GM10266 (cell line): ENCODE measurements around the gene CCDC92.

Experiments used
- DNase-seq: peaks from one replicate; pipeline ENCODE4 v3.0.0; 2012; ENCODE audit errors: extremely low spot score
- TF ChIP-seq, protein P1 (sequence below): IDR thresholded peaks from 2 replicates; pipeline ENCODE4 v1.5.1; 2012; ENCODE audit warnings: mild to moderate bottlenecking, low read depth; ENCODE audit not compliant: control insufficient read depth, insufficient read depth; ENCODE audit errors: missing control alignments

CCDC92 gene

DNA sequence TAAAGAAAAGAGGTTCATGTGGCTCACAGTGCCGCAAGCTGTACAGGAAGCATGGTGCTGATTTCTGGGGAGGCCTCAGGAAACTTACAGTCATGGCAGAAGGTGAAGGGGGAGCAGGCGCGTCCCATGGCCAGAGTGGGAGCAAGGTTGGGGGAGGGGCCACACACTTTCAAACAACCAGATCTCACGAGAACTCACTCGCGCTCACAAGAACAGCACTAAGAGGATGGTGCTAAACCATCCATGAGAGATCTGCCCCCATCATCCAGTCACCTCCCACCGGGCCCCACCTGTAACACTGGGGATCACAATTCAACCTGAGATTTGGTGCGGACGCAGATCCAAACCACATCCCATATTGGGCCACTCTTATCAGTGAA, 80.5 kb downstream of the CCDC92 start:
- TF ChIP-seq, protein P1, sequence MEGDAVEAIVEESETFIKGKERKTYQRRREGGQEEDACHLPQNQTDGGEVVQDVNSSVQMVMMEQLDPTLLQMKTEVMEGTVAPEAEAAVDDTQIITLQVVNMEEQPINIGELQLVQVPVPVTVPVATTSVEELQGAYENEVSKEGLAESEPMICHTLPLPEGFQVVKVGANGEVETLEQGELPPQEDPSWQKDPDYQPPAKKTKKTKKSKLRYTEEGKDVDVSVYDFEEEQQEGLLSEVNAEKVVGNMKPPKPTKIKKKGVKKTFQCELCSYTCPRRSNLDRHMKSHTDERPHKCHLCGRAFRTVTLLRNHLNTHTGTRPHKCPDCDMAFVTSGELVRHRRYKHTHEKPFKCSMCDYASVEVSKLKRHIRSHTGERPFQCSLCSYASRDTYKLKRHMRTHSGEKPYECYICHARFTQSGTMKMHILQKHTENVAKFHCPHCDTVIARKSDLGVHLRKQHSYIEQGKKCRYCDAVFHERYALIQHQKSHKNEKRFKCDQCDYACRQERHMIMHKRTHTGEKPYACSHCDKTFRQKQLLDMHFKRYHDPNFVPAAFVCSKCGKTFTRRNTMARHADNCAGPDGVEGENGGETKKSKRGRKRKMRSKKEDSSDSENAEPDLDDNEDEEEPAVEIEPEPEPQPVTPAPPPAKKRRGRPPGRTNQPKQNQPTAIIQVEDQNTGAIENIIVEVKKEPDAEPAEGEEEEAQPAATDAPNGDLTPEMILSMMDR, result no peak
- DNase-seq, result no peak

DNA sequence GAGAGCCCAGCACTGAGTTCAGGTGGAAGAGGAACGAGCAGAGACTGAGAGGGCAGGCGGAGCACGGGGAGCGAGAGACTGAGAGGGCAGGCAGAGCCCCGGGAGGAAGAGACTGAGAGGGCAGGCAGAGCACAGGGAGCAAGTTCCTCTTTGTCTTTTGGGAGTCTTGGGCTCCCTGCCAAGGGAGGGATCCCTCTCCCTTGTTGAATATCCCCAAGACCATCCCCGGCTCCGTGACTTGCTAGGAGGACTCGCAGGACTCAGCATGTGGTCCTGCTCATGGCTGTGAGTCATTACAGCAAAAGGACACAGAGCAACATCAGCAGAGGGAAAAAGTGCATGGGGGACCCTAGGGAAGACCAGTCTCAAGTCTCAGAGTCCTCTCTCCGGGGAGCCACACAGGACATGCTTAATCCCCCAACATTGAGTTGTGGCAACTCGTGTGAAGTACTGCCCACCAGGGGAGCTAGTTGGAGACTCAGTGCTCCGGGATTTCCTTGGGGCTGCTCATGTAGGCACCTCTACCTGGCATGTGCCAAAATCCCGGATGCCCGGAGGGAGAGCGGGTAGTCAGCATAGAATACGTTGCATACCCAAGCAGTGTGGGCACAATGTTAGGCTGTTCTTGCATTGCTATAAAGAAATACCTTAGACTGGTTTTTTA, 81.0 kb downstream of the CCDC92 start:
- no peak for DNase-seq
- TF ChIP-seq, protein P1, result no peak

DNA sequence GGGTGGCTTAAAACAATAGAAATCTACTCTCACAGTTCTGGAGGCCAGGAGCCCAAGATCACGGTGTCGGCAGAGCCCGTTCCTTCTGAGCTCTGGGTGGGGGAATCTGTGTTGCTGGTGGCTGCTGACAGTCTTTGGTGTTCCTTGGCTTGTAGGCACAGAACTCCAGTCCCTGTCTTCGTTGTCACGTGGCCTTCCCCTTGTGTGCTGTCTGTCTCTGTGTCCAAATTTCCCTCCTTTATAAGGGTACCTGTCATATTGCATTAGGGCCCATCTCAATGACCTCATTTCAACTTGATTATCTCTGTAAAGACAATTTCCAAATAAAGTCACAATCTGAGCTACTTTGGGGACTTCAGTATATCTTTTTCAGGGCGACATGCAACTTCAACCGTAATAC, 81.6 kb downstream of the CCDC92 start:
- TF ChIP-seq, protein P1, result no peak
- no peak for DNase-seq

DNA sequence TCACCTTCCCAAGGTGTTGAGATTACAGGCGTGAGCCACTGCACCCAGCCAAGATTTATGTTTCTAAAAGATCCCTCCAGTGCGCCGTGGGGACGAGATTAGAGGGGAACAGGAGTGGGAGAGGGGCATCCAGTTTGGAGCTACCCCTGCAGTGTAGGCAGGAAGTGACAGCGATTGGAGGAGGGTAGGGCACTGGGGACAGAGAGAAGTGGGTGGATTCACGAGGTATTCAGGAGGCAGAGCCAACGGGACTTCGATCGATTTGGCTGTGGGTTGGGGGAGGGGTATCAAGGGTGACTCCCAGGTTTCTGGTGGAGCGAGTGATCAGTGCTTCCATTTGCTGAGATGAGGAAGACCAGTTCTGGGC, 82.1 kb downstream of the CCDC92 start:
- TF ChIP-seq, protein P1, result no peak

DNA sequence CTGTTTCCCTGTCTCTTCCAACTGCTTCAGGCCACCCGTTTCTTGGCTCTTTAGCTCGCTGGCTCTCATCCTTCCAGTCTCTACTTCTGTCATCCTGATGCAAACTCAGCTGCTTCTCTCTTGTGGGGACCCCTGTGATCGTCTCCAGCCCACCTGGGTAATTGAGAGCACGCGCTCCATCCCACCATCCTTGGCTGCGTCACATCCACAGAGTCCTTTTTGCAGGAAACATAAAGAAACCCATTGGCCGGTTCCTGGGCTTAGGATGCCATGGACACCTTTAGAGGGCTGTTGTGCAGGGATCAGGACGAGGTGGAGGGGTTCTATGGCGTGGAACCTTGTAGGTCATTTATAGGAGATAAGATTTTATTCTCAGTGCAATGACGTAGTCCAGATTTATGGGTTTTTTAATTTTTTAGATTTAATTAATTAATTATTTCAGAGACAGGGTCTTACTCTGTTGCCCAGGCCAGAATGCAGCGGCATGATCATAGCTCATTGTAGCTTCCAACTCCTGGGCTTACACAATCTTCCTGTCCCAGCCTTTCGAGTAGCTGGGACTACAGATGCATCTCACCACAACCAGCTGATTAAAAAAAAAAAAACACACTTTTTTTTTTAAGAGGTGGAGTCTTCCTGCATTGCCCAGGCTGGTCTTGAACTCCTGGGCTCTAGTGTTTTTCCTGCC, 82.6 kb downstream of the CCDC92 start:
- TF ChIP-seq, protein P1, result no peak
- no peak for DNase-seq

More for the DNA sequence above, 82.1 kb downstream of the CCDC92 start:
- DNase-seq, result no peak

DNA sequence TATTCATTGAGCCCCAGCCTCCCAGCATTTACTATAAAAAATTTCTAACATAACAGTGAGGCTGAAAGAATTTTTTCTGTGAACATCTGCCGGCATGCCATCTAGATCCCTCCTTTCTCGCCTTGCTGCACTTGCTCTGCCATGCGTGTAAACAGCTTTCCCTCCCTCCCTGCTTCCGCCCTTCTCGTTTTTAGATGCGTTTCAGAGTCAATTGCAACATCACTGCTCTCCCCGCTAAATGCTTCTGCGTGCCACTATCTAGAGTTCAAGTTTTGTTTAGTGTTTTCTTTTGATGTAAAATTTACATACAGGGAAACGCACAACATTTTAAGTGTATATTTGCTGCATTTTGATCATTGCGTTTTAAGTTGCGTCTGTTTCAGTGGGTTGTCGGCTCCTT, 83.6 kb downstream of the CCDC92 start:
- no peak for DNase-seq
- TF ChIP-seq, protein P1, result no peak

DNA sequence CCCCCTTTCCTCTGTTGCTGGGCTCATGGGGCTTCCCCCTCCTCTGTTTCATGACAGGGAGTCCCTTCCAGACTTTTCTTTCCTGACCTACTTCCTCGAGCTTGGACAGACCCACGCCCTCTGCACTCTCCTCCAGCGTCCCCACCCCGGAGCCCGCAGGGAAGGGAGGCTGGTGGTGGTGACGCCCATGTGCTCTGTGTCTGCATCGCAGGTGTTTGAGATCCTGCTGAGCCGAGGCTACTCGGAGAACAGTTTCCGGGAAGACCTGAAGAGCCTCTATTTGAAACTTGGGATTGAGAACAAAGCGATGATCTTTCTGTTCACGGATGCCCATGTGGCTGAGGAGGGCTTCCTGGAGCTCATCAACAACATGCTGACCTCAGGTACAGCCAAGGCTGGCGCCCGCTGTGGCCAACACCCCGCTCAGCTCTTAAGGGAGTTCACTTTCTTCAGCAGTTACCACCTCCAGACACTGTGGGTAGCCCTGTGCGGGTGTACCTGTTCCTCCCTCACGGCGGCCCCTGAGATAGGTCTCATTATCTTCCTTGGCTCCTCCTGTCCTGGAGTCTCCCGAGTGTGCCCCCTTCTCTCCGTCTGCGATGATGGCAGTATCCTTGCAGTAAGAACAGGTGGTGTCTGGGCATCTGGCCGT, 85.6 kb downstream of the CCDC92 start:
- TF ChIP-seq, protein P1, result no peak
- DNase-seq, result no peak
